ENCODE measurements around the gene CLEC2L. TPM values are rescaled to one million over a fixed set of nuclear protein-coding genes. Genes with fewer than 3 reads are reported as not detected.
A peak's percentile ranks its signal among the peaks of the same experiment; 100 is the strongest.

CLEC2L gene
- total RNA-seq, 1 donor from 2014 or later, result not detected

DNA sequence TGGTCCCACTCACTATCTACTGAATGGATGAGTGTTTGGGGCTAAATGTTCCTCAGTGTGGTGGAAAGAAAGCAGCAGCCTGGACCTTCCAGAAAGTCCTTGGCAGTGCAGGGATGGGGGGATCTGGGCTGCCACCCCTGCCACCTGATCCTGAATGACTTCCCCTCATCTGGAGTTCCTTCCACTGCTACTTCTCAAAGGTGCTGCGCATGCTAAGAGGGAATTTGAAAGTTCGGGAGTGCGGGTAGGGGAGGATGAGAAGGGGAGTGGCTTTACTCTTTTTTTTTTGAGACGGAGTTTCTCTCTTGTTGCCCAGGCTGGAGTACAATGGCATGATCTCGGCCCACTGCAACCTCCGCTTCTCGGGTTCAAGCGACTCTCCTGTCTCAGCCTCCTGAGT lies 41.4 kb upstream of the CLEC2L start:
- H3K9me3 Mint-ChIP-seq, result no peaks in the 10 kb centered on the region
- intact Hi-C loops (cut with micrococcal nuclease), result no loop called here

DNA sequence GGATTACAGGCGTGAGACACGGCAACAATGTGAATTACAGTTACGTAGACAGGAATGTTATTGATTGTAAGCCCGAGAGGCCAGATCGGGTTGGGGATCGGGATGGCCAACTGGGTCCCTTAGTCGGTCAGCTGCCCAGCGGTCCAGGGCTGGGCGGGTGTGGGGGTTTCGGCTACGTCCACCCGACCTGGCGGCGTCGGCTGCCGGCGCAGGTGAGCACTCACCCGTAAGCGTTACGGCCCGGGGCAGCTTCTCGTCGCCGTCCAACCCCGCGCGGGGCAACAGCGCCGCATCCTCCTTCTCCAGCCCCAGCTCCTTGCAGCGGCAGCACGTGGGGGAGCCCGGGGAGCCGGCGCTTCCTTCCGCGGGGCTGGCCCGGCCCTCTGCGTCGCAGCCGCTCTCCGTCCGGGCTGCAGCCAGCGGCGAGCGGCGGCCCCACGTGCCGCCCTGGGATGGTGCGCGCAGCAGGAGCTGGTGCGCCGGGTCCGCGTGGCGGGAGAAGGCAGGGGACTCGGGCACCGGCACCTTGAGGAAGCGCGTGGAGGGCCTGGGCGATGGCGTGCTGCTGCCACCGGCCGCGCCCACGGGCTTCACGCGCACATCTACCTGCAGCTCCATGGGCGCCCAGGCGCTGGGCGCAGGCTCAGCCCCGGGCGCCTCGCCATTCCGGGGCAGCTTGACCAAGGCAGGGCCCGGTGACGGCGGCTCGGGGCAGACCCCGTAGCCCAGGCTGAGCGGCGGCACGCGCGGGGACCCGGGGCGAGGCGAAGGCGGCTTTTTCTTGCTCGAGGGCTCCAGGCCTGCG lies 40.6 kb upstream of the CLEC2L start:
- H3K9me3 Mint-ChIP-seq, result no peaks in the 10 kb centered on the region
- TF ChIP-seq, protein P1, sequence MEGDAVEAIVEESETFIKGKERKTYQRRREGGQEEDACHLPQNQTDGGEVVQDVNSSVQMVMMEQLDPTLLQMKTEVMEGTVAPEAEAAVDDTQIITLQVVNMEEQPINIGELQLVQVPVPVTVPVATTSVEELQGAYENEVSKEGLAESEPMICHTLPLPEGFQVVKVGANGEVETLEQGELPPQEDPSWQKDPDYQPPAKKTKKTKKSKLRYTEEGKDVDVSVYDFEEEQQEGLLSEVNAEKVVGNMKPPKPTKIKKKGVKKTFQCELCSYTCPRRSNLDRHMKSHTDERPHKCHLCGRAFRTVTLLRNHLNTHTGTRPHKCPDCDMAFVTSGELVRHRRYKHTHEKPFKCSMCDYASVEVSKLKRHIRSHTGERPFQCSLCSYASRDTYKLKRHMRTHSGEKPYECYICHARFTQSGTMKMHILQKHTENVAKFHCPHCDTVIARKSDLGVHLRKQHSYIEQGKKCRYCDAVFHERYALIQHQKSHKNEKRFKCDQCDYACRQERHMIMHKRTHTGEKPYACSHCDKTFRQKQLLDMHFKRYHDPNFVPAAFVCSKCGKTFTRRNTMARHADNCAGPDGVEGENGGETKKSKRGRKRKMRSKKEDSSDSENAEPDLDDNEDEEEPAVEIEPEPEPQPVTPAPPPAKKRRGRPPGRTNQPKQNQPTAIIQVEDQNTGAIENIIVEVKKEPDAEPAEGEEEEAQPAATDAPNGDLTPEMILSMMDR (IDR thresholded peaks at IDR 0.05), result no peak
- no peaks in the 10 kb centered on the region for H3K36me3 Mint-ChIP-seq (ENCODE audit: low read depth)
- peaks cover 8% of the 10 kb centered on the region for H3K4me1 Mint-ChIP-seq
- DNase-seq, result peak; percentile 21
- H3K27ac Mint-ChIP-seq, result no peak overlapping the region
- intact Hi-C loops (cut with micrococcal nuclease), result no loop called here
- peaks cover 16% of the 10 kb centered on the region for H3K27me3 Mint-ChIP-seq
- H3K4me3 Mint-ChIP-seq, result peak overlapping the region; percentile 76
- ChIA-PET POLR2A (interaction anchor here (0.5 to 0.6 kb wide), 2 partner anchors 59 to 753 kb away, joined by 3 to 4 read pairs; no protein-coding TSS in a partner anchor), CTCF (no interaction called here)
- ATAC-seq (ENCODE audit: low read depth), result peak; percentile 15

More for the DNA sequence above, 41.4 kb upstream of the CLEC2L start:
- peaks cover 8% of the 10 kb centered on the region for H3K4me1 Mint-ChIP-seq
- CTCF ChIA-PET, result no interaction called here
- no peak overlapping the region for H3K27ac Mint-ChIP-seq
- no peak for ATAC-seq (ENCODE audit: low read depth)
- H3K36me3 Mint-ChIP-seq (ENCODE audit: low read depth), result no peaks in the 10 kb centered on the region
- H3K4me3 Mint-ChIP-seq, result peak overlapping the region; percentile 76
- POLR2A ChIA-PET, result no interaction called here
- no peak for DNase-seq
- H3K27me3 Mint-ChIP-seq, result peaks cover 15% of the 10 kb centered on the region
- TF ChIP-seq, protein P1 (IDR thresholded peaks at IDR 0.05), result no peak

DNA sequence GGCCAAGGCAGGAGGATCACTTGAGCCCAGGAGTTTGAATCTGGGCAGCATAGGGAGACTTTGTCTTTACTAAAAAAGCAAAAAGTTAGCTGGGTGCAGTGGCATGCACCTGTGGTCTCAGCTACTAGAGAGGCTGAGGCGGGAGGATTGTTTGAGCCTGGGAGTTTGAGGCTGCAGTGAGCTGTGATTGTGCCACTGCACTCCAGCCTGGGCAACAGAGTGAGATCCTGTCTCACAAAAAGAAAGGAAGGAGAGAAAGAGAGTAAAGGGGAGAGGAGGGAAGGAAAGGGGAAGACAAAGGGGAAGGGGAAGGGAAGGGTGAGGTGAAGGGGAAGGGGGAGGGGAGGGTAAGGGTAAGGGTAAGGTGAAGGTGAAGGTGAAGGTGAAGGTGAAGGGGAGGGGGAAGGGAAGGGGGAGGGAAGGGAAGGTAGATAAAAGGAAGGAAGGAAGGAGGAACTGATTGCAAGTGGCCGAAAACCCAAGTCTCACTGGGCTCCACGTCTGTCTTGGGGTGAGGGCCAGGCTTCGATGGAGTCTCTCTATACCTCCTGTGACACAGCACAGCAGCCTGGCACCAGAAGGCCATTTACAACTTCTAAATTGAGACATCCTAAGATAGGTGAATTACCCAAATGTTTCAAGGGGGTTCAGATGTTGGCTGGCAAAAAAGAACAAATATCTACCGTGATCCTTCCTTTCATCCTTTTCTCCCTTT lies 36.0 kb upstream of the CLEC2L start:
- POLR2A ChIA-PET, result no interaction called here
- no peaks in the 10 kb centered on the region for H3K36me3 Mint-ChIP-seq (ENCODE audit: low read depth)
- H3K4me1 Mint-ChIP-seq, result peaks cover 7% of the 10 kb centered on the region
- no peak overlapping the region for H3K4me3 Mint-ChIP-seq
- intact Hi-C loops (cut with micrococcal nuclease), result no loop called here
- ATAC-seq (ENCODE audit: low read depth) (no peak), DNase-seq (no peak)
- peaks cover 7% of the 10 kb centered on the region for H3K27me3 Mint-ChIP-seq
- CTCF ChIA-PET, result no interaction called here
- TF ChIP-seq, protein P1 (IDR thresholded peaks at IDR 0.05), result no peak
- peaks cover 10% of the 10 kb centered on the region for H3K9me3 Mint-ChIP-seq
- no peak overlapping the region for H3K27ac Mint-ChIP-seq

DNA sequence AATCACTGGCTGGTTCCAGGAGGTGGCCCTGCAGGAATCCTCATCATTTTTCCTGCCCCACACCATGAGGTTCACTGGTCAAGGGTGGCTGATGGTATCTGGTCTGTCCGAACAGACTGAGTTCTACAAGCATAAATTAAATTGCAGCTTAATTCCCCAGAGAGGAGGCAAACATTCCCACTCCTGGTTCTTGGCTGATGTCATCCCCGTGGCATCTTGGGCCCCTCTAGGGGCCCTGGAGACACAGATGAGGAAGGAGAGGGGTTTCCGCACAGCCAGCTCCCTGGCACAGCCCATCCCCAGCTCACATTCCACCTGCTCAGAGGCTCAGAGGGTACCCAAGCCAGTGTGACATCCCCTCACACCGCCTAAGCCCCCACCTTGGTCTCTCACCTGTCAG lies 34.7 kb upstream of the CLEC2L start:
- H3K36me3 Mint-ChIP-seq (ENCODE audit: low read depth), result no peaks in the 10 kb centered on the region
- TF ChIP-seq, protein P1 (IDR thresholded peaks at IDR 0.05), result no peak
- peaks cover 14% of the 10 kb centered on the region for H3K9me3 Mint-ChIP-seq
- intact Hi-C loops (cut with micrococcal nuclease), result no loop called here
- ChIA-PET POLR2A (no interaction called here), CTCF (interaction anchor here (1.2 kb wide), 1 partner anchor 12 kb away, joined by 3 read pairs; no protein-coding TSS in a partner anchor)
- peaks cover 6% of the 10 kb centered on the region for H3K27me3 Mint-ChIP-seq
- H3K4me3 Mint-ChIP-seq, result no peak overlapping the region
- ATAC-seq (ENCODE audit: low read depth) (no peak), DNase-seq (no peak)
- peaks cover 2% of the 10 kb centered on the region for H3K4me1 Mint-ChIP-seq
- no peak overlapping the region for H3K27ac Mint-ChIP-seq

DNA sequence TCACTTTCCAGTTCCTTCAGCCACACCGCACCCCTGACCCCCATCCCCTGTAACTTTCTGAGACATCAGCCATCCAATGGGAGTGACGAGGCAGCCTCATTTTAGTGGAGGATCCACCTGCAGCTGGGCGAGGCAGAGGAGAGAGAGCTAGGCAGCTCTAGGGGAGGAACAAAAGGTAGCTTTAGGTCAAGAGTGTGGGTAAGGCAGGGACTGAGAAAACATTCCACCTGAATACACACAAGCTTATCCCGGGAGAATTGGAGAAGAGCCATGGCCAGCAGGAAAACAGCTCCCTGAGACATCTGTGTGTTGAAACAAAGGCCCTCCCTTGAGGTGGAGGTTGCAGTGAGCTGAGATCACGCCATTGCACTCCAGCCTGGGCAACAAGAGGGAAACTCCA lies 33.4 kb upstream of the CLEC2L start:
- TF ChIP-seq, protein P1 (IDR thresholded peaks at IDR 0.05), result no peak
- intact Hi-C loops (cut with micrococcal nuclease), result no loop called here
- H3K4me1 Mint-ChIP-seq, result peaks cover 9% of the 10 kb centered on the region
- ChIA-PET POLR2A (no interaction called here), CTCF (no interaction called here)
- H3K4me3 Mint-ChIP-seq, result no peak overlapping the region
- ATAC-seq (ENCODE audit: low read depth) (no peak), DNase-seq (no peak)
- peaks cover 2% of the 10 kb centered on the region for H3K27me3 Mint-ChIP-seq
- H3K27ac Mint-ChIP-seq, result no peak overlapping the region
- peaks cover 14% of the 10 kb centered on the region for H3K9me3 Mint-ChIP-seq
- no peaks in the 10 kb centered on the region for H3K36me3 Mint-ChIP-seq (ENCODE audit: low read depth)

Measured in activated B cell treated with CpG ODN at 0.5 μM for 24 hours (primary cell).